Endodermal cell (in vitro differentiated cells): ENCODE results near the gene R3HCC1L. TPM values are rescaled to one million over a fixed set of nuclear protein-coding genes. Genes with fewer than 3 reads are reported as not detected.

Experiments
- DNase-seq: peaks from one replicate; pipeline ENCODE4 v3.0.0-alpha.2; 2017
- H3K27ac ChIP-seq: 2 replicates; pipeline ENCODE4 v1.5.1; 2013; ENCODE audit warnings: mild to moderate bottlenecking, low read depth, low read length, moderate library complexity
- H3K27me3 ChIP-seq: 2 replicates; pipeline ENCODE4 v1.6.1; 2013; ENCODE audit warnings: mild to moderate bottlenecking, low read length, moderate library complexity; ENCODE audit not compliant: insufficient read depth, control insufficient read depth, poor library complexity, severe bottlenecking
- H3K36me3 ChIP-seq: 2 replicates; pipeline ENCODE4 v1.7.0; 2013; ENCODE audit warnings: mild to moderate bottlenecking, low read length, moderate library complexity; ENCODE audit not compliant: control insufficient read depth, insufficient read depth
- H3K4me1 ChIP-seq: one replicate; pipeline ENCODE4 v1.7.0; 2013; ENCODE audit warnings: low read length; ENCODE audit not compliant: control insufficient read depth, insufficient read depth
- H3K4me3 ChIP-seq: 2 replicates; pipeline ENCODE4 v1.5.1; 2013; ENCODE audit warnings: mild to moderate bottlenecking, low read length, moderate library complexity
- H3K9ac ChIP-seq: 2 replicates; pipeline ENCODE4 v1.6.1; 2013; ENCODE audit warnings: mild to moderate bottlenecking, low read length, moderate library complexity; ENCODE audit not compliant: poor library complexity, severe bottlenecking; ENCODE audit errors: extremely low read depth
- H3K9me3 ChIP-seq: 2 replicates; pipeline ENCODE4 v1.6.1; 2013; ENCODE audit warnings: mild to moderate bottlenecking, low read length, moderate library complexity; ENCODE audit not compliant: control insufficient read depth
- H3K27ac Mint-ChIP-seq: 2 replicates; pipeline ENCODE4 v1.8.0; 2020; ENCODE audit warnings: mixed read lengths
- H3K27me3 Mint-ChIP-seq: 2 replicates; pipeline ENCODE4 v1.8.0; 2021; ENCODE audit warnings: mild to moderate bottlenecking, mixed read lengths; ENCODE audit not compliant: insufficient read depth
- H3K36me3 Mint-ChIP-seq: 2 replicates; pipeline ENCODE4 v1.8.0; 2020; ENCODE audit warnings: low read depth, mixed read lengths
- H3K4me1 Mint-ChIP-seq: 2 replicates; pipeline ENCODE4 v1.8.0; 2020; ENCODE audit warnings: mixed read lengths
- H3K4me3 Mint-ChIP-seq: 2 replicates; pipeline ENCODE4 v1.8.0; 2020; ENCODE audit warnings: mild to moderate bottlenecking, moderate library complexity, mixed read lengths
- H3K9me3 Mint-ChIP-seq: 2 replicates; pipeline ENCODE4 v1.8.0; 2020; ENCODE audit warnings: mild to moderate bottlenecking, mixed read lengths
- WGBS, 2 experiments: methylation state at CpG; one replicate each; pipeline versions ENCODE4 v1.1.5 to v1.1.7; 2013; ENCODE audit warnings: missing lambda C conversion rate in 2 of 2, mixed read lengths in 1 of 2; ENCODE audit not compliant: insufficient coverage in 1 of 2, insufficient read length in 1 of 2; 5-methylcytosine and 5-hydroxymethylcytosine counted together
- total RNA-seq, 2 donors: library from RNA; stranded (reverse); fragmentation: NEBNext Ultra II Directional in 1 of 2; extraction: Animal tissue kit (Norgen Biotek cat#: 25700) in 1 of 2; gene quantifications; 2 replicates in 1 of 2; 3 replicates in 1 of 2; pipeline ENCODE4 v1.2.1, GENCODE V29; 2021
- TF ChIP-seq, protein P1 (sequence below): fragments of 200-600 bp; sonication (generic); conservative IDR thresholded peaks from 2 replicates; pipeline ENCODE4 v1.5.0; 2021; ENCODE audit warnings: antibody characterized with exemption, mild to moderate bottlenecking

The R3HCC1L gene
- total RNA-seq, 2 donors from 2014 or later: 16.1 to 18.1 TPM

DNA sequence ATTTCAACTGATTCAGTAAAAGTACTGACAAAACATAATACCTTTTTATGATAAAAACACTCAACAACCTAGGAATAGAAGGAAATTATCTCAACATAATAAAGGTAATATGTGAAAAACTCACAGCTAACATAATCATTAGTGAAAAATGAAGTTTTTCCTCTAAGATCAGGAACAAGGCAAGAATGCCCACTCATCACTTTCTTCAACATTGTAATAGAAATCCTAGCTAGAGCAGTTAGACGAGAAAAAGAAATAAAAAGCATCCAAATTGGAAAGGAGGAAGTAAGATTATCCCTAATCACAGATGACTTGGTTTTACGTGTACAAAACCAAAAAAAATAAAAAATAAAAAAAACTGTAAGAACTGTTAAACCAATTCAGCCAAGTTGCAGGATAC, 58.6 kb downstream of the R3HCC1L start:
- Histone ChIP-seq H3K9me3 (peaks cover 8% of the 10 kb centered on the region), H3K4me1 (no peaks in the 10 kb centered on the region), H3K36me3 (peaks cover 3% of the 10 kb centered on the region), H3K9ac (no peak overlapping the region), H3K4me3 (no peak overlapping the region), H3K27ac (no peak overlapping the region), H3K27me3 (no peaks in the 10 kb centered on the region)
- Mint-ChIP-seq H3K27ac (no peak overlapping the region), H3K27me3 (no peaks in the 10 kb centered on the region), H3K9me3 (peaks cover 11% of the 10 kb centered on the region), H3K36me3 (peaks cover 34% of the 10 kb centered on the region), H3K4me1 (peaks cover 3% of the 10 kb centered on the region), H3K4me3 (no peak overlapping the region)
- TF ChIP-seq, protein P1, sequence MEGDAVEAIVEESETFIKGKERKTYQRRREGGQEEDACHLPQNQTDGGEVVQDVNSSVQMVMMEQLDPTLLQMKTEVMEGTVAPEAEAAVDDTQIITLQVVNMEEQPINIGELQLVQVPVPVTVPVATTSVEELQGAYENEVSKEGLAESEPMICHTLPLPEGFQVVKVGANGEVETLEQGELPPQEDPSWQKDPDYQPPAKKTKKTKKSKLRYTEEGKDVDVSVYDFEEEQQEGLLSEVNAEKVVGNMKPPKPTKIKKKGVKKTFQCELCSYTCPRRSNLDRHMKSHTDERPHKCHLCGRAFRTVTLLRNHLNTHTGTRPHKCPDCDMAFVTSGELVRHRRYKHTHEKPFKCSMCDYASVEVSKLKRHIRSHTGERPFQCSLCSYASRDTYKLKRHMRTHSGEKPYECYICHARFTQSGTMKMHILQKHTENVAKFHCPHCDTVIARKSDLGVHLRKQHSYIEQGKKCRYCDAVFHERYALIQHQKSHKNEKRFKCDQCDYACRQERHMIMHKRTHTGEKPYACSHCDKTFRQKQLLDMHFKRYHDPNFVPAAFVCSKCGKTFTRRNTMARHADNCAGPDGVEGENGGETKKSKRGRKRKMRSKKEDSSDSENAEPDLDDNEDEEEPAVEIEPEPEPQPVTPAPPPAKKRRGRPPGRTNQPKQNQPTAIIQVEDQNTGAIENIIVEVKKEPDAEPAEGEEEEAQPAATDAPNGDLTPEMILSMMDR: no peak
- WGBS, 2 experiments: 92% methylated on average over 2 of the region's 2 CpGs; no CpG with 5 or more reads in 1 of the 2 experiments
- DNase-seq: no peak

DNA sequence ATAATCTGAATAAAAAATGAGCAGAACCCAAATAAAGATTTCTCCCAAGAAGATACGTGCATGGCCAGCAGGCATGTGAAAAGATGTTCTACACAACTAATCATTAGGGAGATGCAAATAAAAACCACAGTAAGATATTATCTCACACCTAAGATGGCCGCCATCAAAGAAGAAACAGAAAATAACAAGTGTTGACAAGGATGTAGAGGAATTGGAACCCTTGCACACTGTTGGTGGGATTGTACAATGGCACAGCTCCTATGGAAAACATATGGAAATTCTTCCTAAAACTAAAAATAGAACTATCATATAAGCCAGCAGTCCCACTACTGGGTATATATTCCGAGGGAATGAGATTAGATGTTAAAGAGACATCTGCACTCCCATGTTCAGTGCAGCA, 60.2 kb downstream of the R3HCC1L start:
- Histone ChIP-seq H3K4me3 (no peak overlapping the region), H3K9me3 (peaks cover 8% of the 10 kb centered on the region), H3K27ac (no peak overlapping the region), H3K9ac (no peak overlapping the region), H3K36me3 (no peaks in the 10 kb centered on the region), H3K27me3 (no peaks in the 10 kb centered on the region), H3K4me1 (peaks cover 3% of the 10 kb centered on the region)
- no peak overlapping the region for H3K4me3 Mint-ChIP-seq
- H3K36me3 Mint-ChIP-seq: peaks cover 32% of the 10 kb centered on the region
- TF ChIP-seq, protein P1: no peak
- H3K27ac Mint-ChIP-seq: no peak overlapping the region
- 83% methylated on average over 3 of the region's 3 CpGs; no CpG with 5 or more reads in 1 of the 2 experiments for WGBS, 2 experiments
- no peaks in the 10 kb centered on the region for H3K27me3 Mint-ChIP-seq
- peaks cover 4% of the 10 kb centered on the region for H3K4me1 Mint-ChIP-seq
- peaks cover 11% of the 10 kb centered on the region for H3K9me3 Mint-ChIP-seq
- DNase-seq: no peak

DNA sequence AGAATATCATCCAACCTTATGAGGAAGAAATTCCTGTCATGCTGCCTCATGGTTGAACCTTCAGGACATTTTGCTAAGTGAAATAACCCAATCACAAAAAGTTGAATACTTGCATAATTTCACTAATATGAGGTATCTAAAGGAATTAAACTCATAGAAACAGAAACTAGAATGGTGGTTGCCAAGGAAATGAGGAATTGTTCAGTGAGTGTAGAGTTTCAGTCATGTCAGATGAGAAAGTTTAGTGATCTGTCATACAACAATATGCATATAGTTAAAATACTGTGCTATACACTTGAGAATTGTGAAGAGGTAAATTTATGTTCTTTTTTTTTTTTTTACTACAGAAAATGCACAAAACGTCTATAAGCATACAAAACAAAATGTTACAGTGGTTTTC, 60.7 kb downstream of the R3HCC1L start:
- WGBS, 2 experiments: no CpG with 5 or more reads among the region's 1 CpG
- Histone ChIP-seq H3K36me3 (no peaks in the 10 kb centered on the region), H3K4me1 (peaks cover 3% of the 10 kb centered on the region), H3K4me3 (no peak overlapping the region), H3K27me3 (no peaks in the 10 kb centered on the region), H3K9ac (no peak overlapping the region), H3K9me3 (peaks cover 8% of the 10 kb centered on the region), H3K27ac (no peak overlapping the region)
- TF ChIP-seq, protein P1: no peak
- no peak overlapping the region for H3K4me3 Mint-ChIP-seq
- no peaks in the 10 kb centered on the region for H3K27me3 Mint-ChIP-seq
- H3K4me1 Mint-ChIP-seq: peaks cover 4% of the 10 kb centered on the region
- no peak for DNase-seq
- peaks cover 27% of the 10 kb centered on the region for H3K36me3 Mint-ChIP-seq
- peaks cover 11% of the 10 kb centered on the region for H3K9me3 Mint-ChIP-seq
- H3K27ac Mint-ChIP-seq: no peak overlapping the region
